GM18511 (cell line): Measurements from ENCODE around the gene VILL.

ENCODE experiments used
- ATAC-seq: cut with Tn5 transposase; IDR thresholded peaks from one replicate; pipeline ENCODE4 v1.9.1; 2021; ENCODE audit warnings: mild to moderate bottlenecking, moderate library complexity; ENCODE audit not compliant: unreplicated experiment

VILL gene

GRCh38 chr3:38016410-38016809 is 25.8 kb downstream of the VILL start:
- no peak for ATAC-seq

- ATAC-seq: no peak
Observed at GRCh38 chr3:38016847-38017444, 26.4 kb downstream of the VILL start.

GRCh38 chr3:38017445-38018295 is 27.1 kb downstream of the VILL start:
- no peak for ATAC-seq

- ATAC-seq: no peak
Observed at GRCh38 chr3:38018296-38019266, 28.0 kb downstream of the VILL start.

GRCh38 chr3:38019658-38020341 is 29.2 kb downstream of the VILL start:
- no peak for ATAC-seq

GRCh38 chr3:38020342-38020726 is 29.7 kb downstream of the VILL start:
- ATAC-seq: no peak

- no peak for ATAC-seq
Observed at GRCh38 chr3:38021196-38021595, 30.6 kb downstream of the VILL start.

- no peak for ATAC-seq
Observed at GRCh38 chr3:38022301-38022700, 31.7 kb downstream of the VILL start.

- ATAC-seq: no peak
Observed at GRCh38 chr3:38022896-38023709, 32.5 kb downstream of the VILL start.

GRCh38 chr3:38026856-38027255 is 36.3 kb downstream of the VILL start:
- ATAC-seq: no peak

GRCh38 chr3:38027466-38028465 is 37.2 kb downstream of the VILL start:
- no peak for ATAC-seq

GRCh38 chr3:38028621-38029361 is 38.2 kb downstream of the VILL start:
- ATAC-seq: no peak

GRCh38 chr3:38029400-38030125 is 39.0 kb downstream of the VILL start, which contains the start of gene PLCD1:
Gene PLCD1 (minus strand): TSS chr3:38029642. CDS start chr3:38029539, 103 bp downstream.
- ATAC-seq: no peak

- ATAC-seq: no peak
Observed at GRCh38 chr3:38030126-38031021, 39.8 kb downstream of the VILL start.

- ATAC-seq: no peak
Observed at GRCh38 chr3:38031022-38031994, 40.7 kb downstream of the VILL start.
